ENCODE measurements around the gene CEACAM20.
"Not testable (repeated sequence)": the region's sequence is repeated elsewhere in the genome, so short reads cannot be mapped to it uniquely, and the experiment has no call there.

CEACAM20 gene

GRCh38 chr19:44553478-44554171 is 24.1 kb upstream of the CEACAM20 start:
- H2AFZ ChIP-seq (ENCODE audit: low read length): no peak overlapping the region

DNA sequence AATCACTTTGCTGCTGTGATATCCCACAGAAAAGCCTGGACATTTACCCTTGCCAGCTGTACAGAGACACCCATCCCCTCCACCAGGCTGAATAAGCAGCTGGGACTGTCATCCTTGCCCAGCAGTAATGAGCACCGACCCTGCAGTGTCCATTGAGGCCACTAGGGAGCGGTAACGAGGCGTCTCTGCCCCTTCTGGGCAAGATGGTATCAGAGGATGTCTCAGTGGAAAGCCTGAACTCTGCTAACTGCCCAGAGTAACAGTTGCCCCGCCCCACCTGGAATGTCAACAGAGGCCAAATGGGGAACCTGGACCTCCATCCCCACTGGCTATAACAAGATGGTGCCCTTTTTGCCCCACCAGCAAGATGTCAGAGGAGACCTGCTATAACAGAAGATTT is 22.8 kb upstream of the CEACAM20 start:
- Histone ChIP-seq H2AFZ (ENCODE audit: low read length) (no peak overlapping the region), H3F3A (ENCODE audit: low read depth) (no peaks in the 10 kb centered on the region), H3K4me1 (ENCODE audit: insufficient read depth, low read length, poor library complexity, severe bottlenecking) (no peaks in the 10 kb centered on the region), H3K27me3 (ENCODE audit: insufficient read depth, low read length, poor library complexity, severe bottlenecking) (no peaks in the 10 kb centered on the region), H3K4me3 (ENCODE audit: low read length, poor library complexity, severe bottlenecking) (no peak overlapping the region), H3K9me2 (replicated peaks; ENCODE audit: low read depth, low read length) (no peaks in the 10 kb centered on the region), H3K36me3 (ENCODE audit: insufficient read depth, low read length) (no peaks in the 10 kb centered on the region), H3K9me3 (ENCODE audit: insufficient read depth, low read depth, low read length) (no peaks in the 10 kb centered on the region), H3K79me2 (ENCODE audit: insufficient read depth, low read length) (no peaks in the 10 kb centered on the region), H3K4me2 (ENCODE audit: low read depth, low read length, poor library complexity, severe bottlenecking) (no peak overlapping the region), H4K20me1 (ENCODE audit: insufficient read depth, low read length, poor library complexity, severe bottlenecking) (no peaks in the 10 kb centered on the region), H3K9ac (ENCODE audit: low read depth, low read length, poor library complexity, severe bottlenecking) (no peak overlapping the region)
- TF ChIP-seq CTCF (conservative IDR thresholded peaks at IDR 0.05; ENCODE audit: low read length) (peak; percentile 60), EZH2phosphoT487 (IDR thresholded peaks at IDR 0.05; ENCODE audit: borderline replicate concordance) (no peak)

More at GRCh38 chr19:44553478-44554171, 24.1 kb upstream of the CEACAM20 start:
- Histone ChIP-seq H3K4me2 (ENCODE audit: low read depth, low read length, poor library complexity, severe bottlenecking) (no peak overlapping the region), H3K27me3 (ENCODE audit: insufficient read depth, low read length, poor library complexity, severe bottlenecking) (no peaks in the 10 kb centered on the region), H3K9me3 (ENCODE audit: insufficient read depth, low read depth, low read length) (no peaks in the 10 kb centered on the region), H3K9ac (ENCODE audit: low read depth, low read length, poor library complexity, severe bottlenecking) (no peak overlapping the region), H3F3A (ENCODE audit: low read depth) (no peaks in the 10 kb centered on the region), H3K4me1 (ENCODE audit: insufficient read depth, low read length, poor library complexity, severe bottlenecking) (no peaks in the 10 kb centered on the region), H3K4me3 (ENCODE audit: low read length, poor library complexity, severe bottlenecking) (no peak overlapping the region), H3K79me2 (ENCODE audit: insufficient read depth, low read length) (no peaks in the 10 kb centered on the region), H3K36me3 (ENCODE audit: insufficient read depth, low read length) (no peaks in the 10 kb centered on the region), H4K20me1 (ENCODE audit: insufficient read depth, low read length, poor library complexity, severe bottlenecking) (no peaks in the 10 kb centered on the region), H3K9me2 (replicated peaks; ENCODE audit: low read depth, low read length) (no peaks in the 10 kb centered on the region)
- TF ChIP-seq EZH2phosphoT487 (IDR thresholded peaks at IDR 0.05; ENCODE audit: borderline replicate concordance) (no peak), CTCF (conservative IDR thresholded peaks at IDR 0.05; ENCODE audit: low read length) (no peak)

GRCh38 chr19:44551850-44552249 is 22.4 kb upstream of the CEACAM20 start:
- H3K4me1 ChIP-seq (ENCODE audit: insufficient read depth, low read length, poor library complexity, severe bottlenecking): no peaks in the 10 kb centered on the region
- H3K9ac ChIP-seq (ENCODE audit: low read depth, low read length, poor library complexity, severe bottlenecking): no peak overlapping the region
- H3K4me3 ChIP-seq (ENCODE audit: low read length, poor library complexity, severe bottlenecking): no peak overlapping the region
- no peaks in the 10 kb centered on the region for H3F3A ChIP-seq (ENCODE audit: low read depth)
- H3K79me2 ChIP-seq (ENCODE audit: insufficient read depth, low read length): no peaks in the 10 kb centered on the region
- no peak for TF ChIP-seq CTCF (conservative IDR thresholded peaks at IDR 0.05; ENCODE audit: low read length)
- TF ChIP-seq EZH2phosphoT487 (IDR thresholded peaks at IDR 0.05; ENCODE audit: borderline replicate concordance): no peak
- no peaks in the 10 kb centered on the region for H4K20me1 ChIP-seq (ENCODE audit: insufficient read depth, low read length, poor library complexity, severe bottlenecking)
- H3K36me3 ChIP-seq (ENCODE audit: insufficient read depth, low read length): no peaks in the 10 kb centered on the region
- no peaks in the 10 kb centered on the region for H3K9me2 ChIP-seq (replicated peaks; ENCODE audit: low read depth, low read length)
- no peaks in the 10 kb centered on the region for H3K27me3 ChIP-seq (ENCODE audit: insufficient read depth, low read length, poor library complexity, severe bottlenecking)
- no peak overlapping the region for H2AFZ ChIP-seq (ENCODE audit: low read length)
- H3K4me2 ChIP-seq (ENCODE audit: low read depth, low read length, poor library complexity, severe bottlenecking): no peak overlapping the region
- no peaks in the 10 kb centered on the region for H3K9me3 ChIP-seq (ENCODE audit: insufficient read depth, low read depth, low read length)

DNA sequence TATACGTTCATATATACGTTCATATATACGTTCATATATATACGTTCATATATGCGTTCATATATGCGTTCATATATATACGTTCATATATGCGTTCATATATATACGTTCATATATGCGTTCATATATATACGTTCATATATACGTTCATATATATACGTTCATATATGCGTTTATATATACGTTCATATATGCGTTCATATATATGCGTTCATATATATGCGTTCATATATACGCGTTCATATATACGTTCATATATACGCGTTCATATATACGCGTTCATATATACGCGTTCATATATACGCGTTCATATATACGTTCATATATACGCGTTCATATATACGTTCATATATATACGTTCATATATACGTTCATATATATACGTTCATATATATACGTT is 21.5 kb upstream of the CEACAM20 start:
- not testable (repeated sequence) for H3K36me3 ChIP-seq (ENCODE audit: insufficient read depth, low read length); H3F3A ChIP-seq (ENCODE audit: low read depth); H3K79me2 ChIP-seq (ENCODE audit: insufficient read depth, low read length); H3K27me3 ChIP-seq (ENCODE audit: insufficient read depth, low read length, poor library complexity, severe bottlenecking); H3K4me2 ChIP-seq (ENCODE audit: low read depth, low read length, poor library complexity, severe bottlenecking); H3K9me2 ChIP-seq (replicated peaks; ENCODE audit: low read depth, low read length); H3K9me3 ChIP-seq (ENCODE audit: insufficient read depth, low read depth, low read length); H3K4me3 ChIP-seq (ENCODE audit: low read length, poor library complexity, severe bottlenecking); H4K20me1 ChIP-seq (ENCODE audit: insufficient read depth, low read length, poor library complexity, severe bottlenecking); H3K4me1 ChIP-seq (ENCODE audit: insufficient read depth, low read length, poor library complexity, severe bottlenecking); H3K9ac ChIP-seq (ENCODE audit: low read depth, low read length, poor library complexity, severe bottlenecking); H2AFZ ChIP-seq (ENCODE audit: low read length)
